Coronary artery (tissue), 2 donors: ENCODE results near the gene TBC1D23.

Experiments
- DNase-seq: peaks from one replicate; pipeline ENCODE4 v3.0.0-alpha.2; 2017; ENCODE audit warnings: low spot score
- H3K27ac ChIP-seq, 2 donors: fragments of 200-600 bp; sonication (generic); one replicate each; pipeline ENCODE4 v1.5.1; 2016 to 2019
- H3K4me3 ChIP-seq: fragments of 200-600 bp; sonication (generic); 2 replicates; pipeline ENCODE4 v1.5.1; 2016; ENCODE audit warnings: mild to moderate bottlenecking, moderate library complexity
- TF ChIP-seq, protein P1 (sequence below): fragments of 200-600 bp; sonication (generic); IDR thresholded peaks from one replicate; pipeline ENCODE4 v1.5.1; 2019; ENCODE audit warnings: antibody characterized with exemption

Gene TBC1D23

DNA sequence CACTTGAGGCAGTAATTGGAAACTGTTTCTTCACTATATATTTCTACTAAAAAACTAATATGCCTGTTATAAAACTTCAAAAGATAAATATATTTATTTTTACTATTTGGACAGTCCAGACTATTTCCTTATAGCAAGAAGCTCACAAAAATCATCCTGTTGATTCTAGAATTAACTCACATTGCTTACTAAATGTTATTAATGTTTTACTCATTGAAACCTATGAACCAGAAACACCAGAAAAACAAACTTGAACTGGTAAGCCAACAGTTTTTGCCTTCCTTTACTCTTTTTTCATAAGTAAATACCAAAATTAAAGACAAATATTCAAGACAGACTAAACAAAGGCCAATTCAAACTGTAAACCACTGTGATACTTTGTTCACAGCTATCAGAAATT, 113.7 kb downstream of the TBC1D23 start:
- DNase-seq: no peak
- TF ChIP-seq, protein P1, sequence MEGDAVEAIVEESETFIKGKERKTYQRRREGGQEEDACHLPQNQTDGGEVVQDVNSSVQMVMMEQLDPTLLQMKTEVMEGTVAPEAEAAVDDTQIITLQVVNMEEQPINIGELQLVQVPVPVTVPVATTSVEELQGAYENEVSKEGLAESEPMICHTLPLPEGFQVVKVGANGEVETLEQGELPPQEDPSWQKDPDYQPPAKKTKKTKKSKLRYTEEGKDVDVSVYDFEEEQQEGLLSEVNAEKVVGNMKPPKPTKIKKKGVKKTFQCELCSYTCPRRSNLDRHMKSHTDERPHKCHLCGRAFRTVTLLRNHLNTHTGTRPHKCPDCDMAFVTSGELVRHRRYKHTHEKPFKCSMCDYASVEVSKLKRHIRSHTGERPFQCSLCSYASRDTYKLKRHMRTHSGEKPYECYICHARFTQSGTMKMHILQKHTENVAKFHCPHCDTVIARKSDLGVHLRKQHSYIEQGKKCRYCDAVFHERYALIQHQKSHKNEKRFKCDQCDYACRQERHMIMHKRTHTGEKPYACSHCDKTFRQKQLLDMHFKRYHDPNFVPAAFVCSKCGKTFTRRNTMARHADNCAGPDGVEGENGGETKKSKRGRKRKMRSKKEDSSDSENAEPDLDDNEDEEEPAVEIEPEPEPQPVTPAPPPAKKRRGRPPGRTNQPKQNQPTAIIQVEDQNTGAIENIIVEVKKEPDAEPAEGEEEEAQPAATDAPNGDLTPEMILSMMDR: no peak
- Histone ChIP-seq H3K27ac (no peak overlapping the region), H3K4me3 (no peak overlapping the region)
